Measurements from ENCODE around the gene EIF1AD.
"Not testable (repeated sequence)": the region's sequence is repeated elsewhere in the genome, so short reads cannot be mapped to it uniquely, and the experiment has no call there.

Gene EIF1AD

DNA sequence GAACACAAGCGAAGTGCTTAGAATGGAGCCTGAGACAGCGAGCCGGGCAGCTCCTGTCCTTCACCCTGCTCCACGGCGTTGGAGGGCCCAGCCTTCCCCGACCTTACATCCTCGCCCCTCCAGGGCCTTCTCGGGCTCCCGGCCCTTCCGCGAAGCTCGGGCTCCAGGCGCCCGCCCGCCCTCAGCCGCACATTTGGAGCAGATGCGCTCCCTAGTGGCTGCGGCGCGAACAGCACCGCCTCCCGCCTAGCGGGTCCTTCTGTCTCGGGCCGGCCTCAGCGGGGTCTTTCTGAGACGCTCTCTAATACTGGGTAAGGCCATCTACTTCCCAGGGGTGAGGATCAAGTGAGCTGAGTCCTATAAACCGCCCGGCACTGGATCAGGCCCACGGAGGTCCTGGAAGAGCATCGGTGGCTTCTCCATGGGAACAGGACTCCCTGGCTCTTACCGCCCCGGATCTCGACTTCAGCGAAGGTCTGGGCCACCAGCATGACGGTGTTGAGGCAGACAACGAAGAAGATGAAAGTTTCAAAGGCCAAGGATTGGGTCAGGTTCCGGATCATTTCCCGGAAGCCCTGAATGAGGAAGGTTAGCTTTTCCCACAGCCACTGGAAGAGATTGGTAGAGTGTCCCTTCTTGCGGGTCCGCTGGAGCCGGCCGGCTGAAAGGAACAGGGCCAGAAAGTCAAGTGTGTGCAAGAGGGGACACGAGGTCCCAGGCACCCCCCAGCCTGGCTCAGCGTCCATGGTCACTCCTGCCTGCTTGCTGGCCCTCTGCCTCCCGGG, 20.6 kb upstream of the EIF1AD start:
- no peak overlapping the region for H3K4me3 ChIP-seq (ENCODE audit: low read depth, low read length)

DNA sequence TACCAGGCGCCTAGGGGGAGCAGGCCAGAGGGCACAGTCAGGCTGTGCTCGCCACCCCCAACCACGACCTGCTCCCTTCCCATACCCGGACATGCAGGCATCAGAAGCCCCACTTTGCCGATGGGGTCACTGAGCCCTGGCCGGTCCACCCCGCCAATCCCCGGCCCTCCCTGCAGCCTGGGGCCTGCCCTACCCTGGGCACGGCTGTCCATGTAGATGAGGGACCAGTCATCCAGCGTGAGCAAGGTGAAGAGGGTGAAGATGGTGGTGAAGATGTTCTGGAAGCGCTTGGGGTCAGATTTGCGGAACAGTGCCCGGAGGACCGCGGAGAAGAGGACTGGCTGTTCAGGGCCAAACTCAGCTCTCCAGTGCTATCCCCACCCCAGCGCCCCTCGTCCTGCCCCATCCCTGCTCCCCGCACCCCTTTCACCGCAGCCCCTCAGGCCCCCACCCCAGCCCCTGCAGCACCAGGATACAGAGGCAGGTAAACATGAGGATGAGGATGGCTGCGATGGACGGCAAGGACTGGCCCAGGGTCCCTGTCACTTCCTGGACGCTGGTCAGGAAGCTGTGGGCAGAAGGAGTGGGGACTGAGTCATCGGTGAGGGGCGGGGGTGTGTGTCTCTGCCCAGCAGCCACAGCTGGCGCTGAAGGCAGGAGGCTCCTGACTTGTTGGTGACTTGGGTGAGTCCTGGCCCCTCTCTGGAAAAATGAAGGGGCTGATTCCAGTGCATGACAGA, 18.8 kb upstream of the EIF1AD start:
- H3K4me3 ChIP-seq (ENCODE audit: low read depth, low read length) = no peak overlapping the region

DNA sequence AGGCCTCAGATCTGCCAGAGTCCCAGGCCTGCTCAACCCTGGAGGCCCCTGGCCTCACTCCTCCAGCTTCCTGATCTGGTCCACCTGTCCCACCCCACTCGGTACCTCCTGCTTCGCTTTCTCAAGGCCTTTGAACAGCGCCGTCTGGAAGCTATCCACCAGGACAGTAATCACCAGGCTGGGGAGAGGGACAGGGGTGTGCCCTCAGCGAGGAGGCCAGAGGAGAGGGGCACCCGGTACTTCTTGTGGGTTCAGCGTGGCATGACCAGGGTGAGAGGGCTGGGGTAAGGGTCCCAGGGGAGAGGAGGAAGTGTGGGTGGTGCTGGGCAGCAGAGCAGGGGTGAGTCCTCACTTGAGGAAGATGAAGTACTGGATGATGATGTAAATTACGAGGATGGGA, 18.3 kb upstream of the EIF1AD start:
- H3K4me3 ChIP-seq (ENCODE audit: low read depth, low read length) = no peak overlapping the region

DNA sequence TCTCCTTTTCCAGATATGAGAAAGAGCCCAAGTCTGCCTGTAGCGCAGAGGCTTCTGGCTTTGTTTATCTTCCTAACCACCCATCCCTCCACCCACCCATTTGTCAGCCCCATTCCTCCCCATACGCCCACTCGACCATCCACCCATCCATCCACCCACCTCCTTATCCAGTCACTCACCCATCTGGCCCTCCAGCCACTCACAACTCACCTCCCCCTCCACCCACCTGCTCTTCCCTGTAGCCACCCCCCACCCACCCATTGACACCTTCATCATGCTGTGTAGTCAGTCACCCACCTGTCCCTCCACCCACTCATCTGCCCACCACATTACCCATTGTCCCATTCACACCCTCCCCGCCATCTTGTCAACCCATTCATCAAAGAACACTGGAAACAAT, 15.4 kb upstream of the EIF1AD start:
- no peak overlapping the region for H3K4me3 ChIP-seq (ENCODE audit: low read depth, low read length)

DNA sequence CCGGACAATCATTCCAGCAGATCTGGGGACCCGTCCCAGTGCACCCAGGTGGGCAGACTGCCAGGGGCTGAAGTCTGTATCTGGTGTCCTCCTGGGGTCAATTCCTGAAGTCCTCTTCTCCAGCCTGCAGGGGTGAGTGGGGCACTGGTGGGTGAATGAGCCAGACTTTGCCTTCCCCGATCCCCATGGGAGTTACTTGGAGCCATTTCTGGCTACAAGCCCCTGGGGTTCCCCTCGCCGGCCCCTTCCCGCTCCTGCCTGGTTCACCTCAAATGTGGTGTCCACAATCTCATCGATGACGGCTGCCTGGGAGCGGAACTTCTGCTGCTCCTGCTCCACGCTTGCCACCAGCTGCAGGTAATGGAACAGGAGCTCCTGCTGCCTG, 14.8 kb upstream of the EIF1AD start:
- H3K4me3 ChIP-seq (ENCODE audit: low read depth, low read length) = no peak overlapping the region

DNA sequence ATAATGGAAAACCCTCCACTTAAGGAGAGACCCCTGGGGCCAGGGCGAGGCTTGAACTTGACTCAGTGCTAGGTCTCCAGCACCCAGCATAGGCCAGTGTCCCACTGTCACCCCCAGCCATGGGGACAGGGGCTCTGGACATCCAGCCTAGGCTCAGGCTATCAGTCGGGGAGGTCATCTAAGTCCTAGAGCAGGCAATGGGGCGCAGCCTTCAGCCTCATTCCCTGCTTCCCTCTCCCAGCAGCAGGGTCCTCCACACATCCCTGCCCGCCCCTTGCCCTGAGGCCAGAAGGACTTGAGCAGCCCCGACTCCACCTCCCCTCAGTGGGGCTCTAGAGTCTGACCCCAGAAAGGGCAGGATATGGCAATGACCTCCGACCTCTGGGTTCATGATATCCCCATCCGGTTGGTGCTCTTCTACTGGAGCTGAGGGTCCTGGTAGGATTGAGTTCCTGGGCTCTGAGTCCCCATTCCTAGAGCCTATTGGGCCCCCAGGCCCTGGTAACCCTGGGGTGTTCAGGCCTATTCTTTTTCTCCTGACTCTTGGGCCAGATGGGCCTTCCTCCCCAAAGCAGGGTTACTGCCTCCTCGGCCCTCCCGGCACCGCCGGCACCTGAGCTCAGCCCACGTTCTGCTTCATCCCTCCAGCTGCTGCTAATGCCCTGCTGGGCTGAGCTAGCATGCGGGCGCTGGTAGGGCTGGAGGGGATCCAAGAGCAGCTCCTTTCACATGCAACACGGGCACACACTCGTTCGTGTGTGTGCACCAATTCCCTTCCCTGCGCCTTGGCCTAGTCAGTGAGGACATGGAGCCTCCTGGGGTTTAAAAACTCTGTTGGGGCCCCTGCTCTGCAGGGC, 14.2 kb upstream of the EIF1AD start:
- no peak overlapping the region for H3K4me3 ChIP-seq (ENCODE audit: low read depth, low read length)

DNA sequence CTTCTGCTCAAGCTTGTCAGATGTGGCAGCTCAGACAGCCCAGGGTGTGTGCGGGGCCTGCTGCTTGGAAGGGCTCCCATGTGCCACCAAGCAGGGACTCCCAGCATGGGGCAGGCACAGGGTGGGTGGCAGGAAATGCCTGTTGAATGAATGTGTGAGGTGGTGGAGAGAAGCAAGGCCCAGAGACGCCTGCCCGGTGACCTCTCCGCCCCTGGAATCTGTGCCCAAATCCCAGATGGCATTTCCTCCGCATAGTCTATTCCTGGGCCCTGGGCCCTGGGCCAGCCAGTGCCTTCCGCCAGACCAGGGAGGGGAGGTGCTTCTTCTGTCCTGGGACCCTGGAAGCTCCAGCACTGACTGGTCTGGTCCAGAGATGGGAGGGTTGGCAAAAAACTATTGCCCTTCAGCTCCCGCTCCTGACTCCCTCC, 13.5 kb upstream of the EIF1AD start:
- no peak overlapping the region for H3K4me3 ChIP-seq (ENCODE audit: low read depth, low read length)

DNA sequence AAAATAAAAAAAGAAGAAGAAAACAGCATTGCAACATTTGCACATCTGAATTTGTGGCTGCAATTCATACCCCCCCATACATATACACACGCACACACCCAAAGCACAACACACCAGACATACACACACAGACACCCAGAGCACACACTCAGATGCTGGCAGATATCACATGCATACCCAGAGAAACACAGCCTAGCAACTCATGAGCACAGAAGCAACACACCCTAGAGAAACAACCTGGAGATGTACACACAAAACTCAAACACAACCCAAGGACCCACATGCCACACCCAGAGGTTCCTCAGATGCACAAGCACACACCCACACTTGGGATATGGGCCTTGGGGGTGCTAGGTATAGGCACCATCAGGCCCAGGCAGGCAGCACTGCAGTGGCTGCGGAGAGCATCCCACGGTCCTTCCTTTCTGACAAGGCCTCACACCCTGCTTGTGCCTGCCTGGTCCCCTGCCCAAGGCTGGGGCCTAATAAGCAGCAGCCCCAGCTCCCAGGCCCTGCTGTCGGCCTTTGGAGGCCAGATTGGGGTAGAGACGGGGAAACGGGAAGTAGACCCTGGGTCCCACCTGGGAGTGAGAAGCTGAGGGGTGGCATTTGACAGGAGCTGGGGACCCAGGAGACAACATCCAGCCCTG, 13.0 kb upstream of the EIF1AD start:
- H3K4me3 ChIP-seq (ENCODE audit: low read depth, low read length) = no peak overlapping the region

DNA sequence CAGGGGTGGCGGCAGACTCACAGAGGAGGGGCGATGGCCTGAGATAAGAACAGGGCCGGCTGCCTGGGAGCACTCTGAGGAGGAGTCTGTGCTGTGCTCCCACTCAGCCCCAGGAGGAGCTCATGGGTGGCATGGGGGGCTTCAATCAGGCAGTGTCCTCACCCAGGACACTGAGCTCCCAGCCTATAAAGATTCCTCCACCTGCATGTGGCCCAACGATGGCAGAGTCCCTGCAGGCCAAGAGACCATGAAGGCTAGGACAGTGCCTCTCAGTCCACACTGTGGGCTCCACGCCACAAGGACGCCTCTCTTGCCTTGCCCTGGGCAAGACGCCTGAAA, 11.8 kb upstream of the EIF1AD start:
- H3K4me3 ChIP-seq (ENCODE audit: low read depth, low read length) = no peak overlapping the region

DNA sequence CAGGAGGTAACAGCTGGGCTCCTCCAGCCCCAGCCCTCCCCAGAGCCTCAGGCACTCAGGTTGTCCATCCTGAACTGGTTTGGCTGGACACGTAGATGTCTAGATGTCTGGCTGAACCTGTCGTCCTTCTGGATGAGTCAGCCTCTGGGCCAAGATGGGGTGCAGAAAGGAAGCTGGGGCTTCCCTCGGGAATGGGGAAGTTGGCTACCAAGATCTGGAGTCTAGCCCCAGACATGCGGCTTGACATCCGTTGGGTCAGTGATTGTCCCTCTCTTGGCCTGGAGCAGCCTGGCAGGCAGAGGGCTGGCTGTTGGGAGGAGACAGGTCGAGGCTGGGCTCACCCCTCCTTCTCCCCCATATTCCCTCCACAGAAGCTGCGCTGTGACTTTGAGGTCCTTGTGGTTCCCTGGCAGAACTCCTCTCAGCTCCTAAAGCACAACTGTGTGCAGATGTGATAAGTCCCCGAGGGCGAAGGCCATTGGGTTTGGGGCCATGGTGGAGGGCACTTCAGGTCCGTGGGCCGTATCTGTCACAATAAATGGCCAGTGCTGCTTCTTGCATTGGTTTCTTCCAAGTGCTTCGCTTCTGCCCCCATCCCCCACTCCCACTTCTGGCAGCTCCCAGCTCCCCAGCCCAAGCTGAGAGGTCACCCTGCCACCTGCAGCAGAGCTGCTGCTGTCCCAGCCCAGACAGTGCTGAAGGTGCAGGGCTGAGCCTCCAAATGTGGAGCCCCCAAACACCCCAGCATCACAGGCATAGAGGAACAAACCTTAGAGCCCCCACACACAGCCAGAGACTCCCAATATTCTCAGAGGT, 11.2 kb upstream of the EIF1AD start:
- no peak overlapping the region for H3K4me3 ChIP-seq (ENCODE audit: low read depth, low read length)

DNA sequence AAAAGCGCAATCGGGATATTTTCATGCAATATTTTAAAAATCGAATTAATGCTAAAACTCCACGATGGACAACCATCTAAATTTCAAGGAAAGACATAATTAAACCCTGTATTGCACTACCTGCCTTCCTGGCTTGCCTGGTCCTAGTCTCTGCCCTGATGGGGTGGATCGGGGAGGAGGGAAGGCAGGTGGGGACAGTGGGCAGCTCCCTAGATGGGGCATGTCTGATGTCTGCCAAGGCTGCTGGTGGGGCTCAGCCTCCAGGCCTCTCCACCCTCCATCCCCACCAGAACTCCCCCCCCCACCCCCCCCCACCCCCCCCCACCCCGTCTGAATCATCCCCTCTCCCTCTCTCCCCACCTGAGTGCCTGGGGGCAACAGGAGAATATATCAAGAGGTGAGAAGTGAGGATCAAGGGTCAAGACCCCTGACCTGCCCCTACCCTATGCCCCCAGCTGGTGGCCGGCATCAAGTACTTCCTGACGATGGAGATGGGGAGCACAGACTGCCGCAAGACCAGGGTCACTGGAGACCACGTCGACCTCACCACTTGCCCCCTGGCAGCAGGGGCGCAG, 10.5 kb upstream of the EIF1AD start:
- H3K4me3 ChIP-seq (ENCODE audit: low read depth, low read length) = no peak overlapping the region

DNA sequence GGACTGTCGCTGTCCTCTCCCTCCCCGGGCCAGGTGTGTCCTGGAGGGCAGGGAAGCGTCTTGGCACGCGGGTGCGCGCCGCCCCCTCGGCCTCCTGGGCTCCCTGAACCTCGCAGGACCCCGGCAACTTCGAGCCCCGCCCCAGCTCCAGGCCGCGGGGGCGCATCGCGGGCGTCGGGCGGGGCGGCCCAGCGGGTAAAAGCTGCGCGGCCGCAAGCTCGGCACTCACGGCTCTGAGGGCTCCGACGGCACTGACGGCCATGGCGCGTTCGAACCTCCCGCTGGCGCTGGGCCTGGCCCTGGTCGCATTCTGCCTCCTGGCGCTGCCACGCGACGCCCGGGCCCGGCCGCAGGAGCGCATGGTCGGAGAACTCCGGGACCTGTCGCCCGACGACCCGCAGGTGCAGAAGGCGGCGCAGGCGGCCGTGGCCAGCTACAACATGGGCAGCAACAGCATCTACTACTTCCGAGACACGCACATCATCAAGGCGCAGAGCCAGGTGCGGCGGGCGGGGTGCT, 9.9 kb upstream of the EIF1AD start, which contains the start of gene CST6:
Gene CST6, plus strand, starts transcription at position 224 of the 519 bp plus-strand sequence. Its CDS starts 37 bp downstream, at position 261.
- H3K4me3 ChIP-seq (ENCODE audit: low read depth, low read length) = no peak within 1 kb of the TSS

DNA sequence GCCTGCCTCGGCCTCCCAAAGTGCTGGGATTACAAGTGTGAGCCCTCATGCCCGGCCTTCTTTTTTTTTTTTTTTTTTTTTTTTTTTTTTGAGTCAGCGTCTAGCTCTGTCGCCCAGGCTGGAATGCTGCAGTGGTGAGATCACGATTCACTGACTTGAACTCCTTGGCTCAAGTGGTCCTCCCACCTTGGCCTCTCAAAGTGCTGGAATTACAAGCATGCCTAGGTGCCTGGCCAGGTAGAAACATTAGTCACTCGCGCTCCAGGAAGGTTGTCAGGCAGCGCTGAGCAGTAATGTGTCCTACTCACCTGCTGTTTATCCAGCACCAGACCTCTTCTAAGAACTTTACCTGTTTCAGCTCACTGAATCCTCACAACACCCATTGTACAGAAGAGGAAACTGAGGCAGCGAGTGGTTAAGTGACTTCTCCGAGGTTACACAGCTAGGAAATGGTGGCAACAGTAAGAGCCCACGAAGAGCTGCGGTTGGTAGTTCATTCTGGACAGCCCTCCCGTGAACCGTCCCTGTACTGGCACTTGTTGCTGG, 9.4 kb upstream of the EIF1AD start:
- no peak overlapping the region for H3K4me3 ChIP-seq (ENCODE audit: low read depth, low read length)

DNA sequence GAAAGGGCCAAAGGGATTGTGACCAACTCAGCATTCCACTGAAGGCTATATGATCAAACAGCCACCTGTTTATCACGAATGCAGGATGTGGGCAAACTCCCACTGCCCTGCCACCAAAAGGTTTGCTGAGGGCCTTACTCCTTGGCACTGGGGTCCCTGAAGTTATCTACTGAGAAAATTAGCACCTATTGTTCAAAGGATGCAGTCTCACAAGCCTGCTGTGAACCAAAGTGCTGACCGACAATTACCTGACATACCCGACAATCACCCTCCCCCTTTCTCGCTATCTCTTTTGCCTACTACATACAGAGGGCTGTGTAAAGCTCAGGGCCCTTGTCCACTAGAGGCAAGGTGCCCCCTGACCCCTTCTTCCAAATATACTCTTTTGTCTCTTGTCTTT, 8.1 kb upstream of the EIF1AD start:
- H3K4me3 ChIP-seq (ENCODE audit: low read depth, low read length) = not testable (repeated sequence)

DNA sequence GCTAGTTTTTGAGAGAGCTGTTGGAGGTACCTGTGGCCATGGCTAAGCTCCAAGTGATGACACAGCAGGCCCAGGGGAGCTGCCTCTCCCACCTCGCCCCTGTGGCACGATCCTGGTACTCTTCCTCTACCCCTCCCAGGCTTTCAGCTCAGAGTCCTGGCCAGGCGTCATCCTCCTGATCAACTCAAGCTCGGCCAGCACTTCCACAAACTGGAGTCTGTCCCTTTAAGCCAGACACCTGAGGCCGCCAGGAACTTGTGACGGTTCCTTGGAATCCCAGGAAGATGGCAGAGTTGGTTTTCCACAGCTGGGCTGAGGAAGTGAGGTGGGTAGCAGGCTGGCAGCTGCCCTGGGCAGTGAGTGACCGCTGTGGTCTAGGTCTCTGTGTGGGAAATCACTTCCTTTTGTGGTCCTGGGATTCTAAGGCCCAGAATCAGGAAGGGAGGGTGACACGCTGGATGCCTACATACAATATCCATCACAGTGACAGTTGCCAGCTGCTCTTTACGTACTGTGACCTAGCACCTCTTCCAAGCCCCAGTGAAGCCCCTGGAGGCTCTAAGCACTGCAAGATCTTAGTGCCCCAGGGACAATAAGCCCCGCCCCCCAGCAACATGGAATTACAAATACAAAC, 6.6 kb upstream of the EIF1AD start:
- H3K4me3 ChIP-seq (ENCODE audit: low read depth, low read length) = no peak overlapping the region

DNA sequence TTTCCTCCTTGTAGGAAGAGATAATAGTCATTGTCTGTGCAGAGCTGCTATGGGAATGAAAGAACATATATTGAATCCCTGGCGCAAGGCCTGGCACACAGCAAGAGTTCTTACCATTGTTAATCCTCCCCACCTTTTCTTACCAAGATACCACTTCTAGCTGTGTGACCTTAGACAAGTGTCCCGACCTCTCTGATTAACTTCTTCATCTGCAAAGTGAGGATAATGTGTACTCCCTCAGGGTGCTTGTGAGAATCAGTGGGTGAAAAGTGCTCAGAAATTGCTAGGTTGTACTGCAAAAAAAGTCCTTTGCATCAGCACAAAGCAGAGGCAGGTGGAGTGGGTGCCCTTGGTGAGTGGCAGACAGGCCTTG, 6.1 kb upstream of the EIF1AD start:
- H3K4me3 ChIP-seq (ENCODE audit: low read depth, low read length) = no peak overlapping the region

DNA sequence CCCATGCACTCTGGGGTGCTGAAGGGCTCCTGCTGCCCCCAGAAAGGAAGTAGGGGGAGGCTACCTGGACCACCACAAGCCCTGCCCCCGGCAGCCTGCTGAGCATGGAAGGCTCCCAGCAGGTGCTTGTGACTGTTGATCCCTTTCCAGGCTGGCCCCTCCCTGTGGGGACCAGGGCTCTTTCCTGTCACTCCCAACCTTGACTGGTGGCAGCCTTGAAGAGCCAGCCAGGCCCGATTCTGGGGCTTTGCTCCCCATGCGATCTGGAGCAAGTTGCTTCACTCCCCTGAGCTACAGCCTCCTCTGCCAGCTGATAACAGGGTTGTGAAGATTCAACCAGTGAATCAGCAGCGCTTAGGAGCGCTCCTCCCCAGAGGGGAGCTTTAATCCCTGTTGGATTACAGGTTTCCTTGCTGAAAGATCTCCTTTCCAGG, 5.3 kb upstream of the EIF1AD start:
- H3K4me3 ChIP-seq (ENCODE audit: low read depth, low read length) = no peak overlapping the region

DNA sequence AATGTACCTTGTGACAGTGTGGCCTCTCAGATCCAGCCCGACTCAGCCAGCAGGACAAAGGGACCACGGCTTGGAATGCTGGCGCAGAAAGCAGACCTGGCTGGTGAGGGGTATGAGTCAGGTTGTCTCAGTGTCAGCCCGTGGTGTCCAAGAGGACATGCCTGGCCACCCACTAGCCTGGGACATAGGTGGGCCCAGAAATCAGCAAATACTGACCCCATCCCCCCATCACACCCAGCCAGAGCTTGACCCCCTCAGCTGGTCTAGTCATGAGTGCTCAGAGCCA, 4.9 kb upstream of the EIF1AD start:
- no peak overlapping the region for H3K4me3 ChIP-seq (ENCODE audit: low read depth, low read length)

Measured in iPS-11a (cell line).